IPS-18c (cell line): ENCODE data around the gene FHIT.

ENCODE experiments used
- H3K4me3 ChIP-seq: 2 replicates; pipeline ENCODE4 v1.7.0; 2013; ENCODE audit warnings: low read depth, mild to moderate bottlenecking, low read length, moderate library complexity; ENCODE audit not compliant: insufficient read depth
- H3K9me3 ChIP-seq: one replicate; pipeline ENCODE4 v1.6.1; 2013; ENCODE audit warnings: mild to moderate bottlenecking, low read length, moderate library complexity; ENCODE audit not compliant: control insufficient read depth, insufficient read depth

Gene FHIT

DNA sequence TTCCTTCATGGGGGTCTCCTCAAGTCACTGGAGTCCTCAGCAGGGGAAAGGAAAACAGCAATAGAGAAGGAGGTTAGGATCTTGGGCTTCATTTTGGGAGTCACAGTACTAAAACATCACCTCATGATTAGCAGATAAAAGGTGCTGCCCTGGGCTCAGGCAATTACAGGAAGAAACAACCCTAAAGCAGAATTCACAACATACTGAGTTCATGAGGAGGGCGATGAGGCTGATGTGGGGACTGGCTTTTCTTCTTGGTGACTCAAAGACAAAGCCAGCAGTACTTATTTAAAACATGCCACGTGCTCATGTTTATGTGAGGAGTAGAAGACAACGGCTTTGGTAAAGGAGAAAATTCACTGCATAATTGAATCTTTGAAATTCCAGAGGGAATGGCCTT lies 1379.1 kb downstream of the FHIT start:
- no peak overlapping the region for H3K4me3 ChIP-seq
- no peaks in the 10 kb centered on the region for H3K9me3 ChIP-seq

DNA sequence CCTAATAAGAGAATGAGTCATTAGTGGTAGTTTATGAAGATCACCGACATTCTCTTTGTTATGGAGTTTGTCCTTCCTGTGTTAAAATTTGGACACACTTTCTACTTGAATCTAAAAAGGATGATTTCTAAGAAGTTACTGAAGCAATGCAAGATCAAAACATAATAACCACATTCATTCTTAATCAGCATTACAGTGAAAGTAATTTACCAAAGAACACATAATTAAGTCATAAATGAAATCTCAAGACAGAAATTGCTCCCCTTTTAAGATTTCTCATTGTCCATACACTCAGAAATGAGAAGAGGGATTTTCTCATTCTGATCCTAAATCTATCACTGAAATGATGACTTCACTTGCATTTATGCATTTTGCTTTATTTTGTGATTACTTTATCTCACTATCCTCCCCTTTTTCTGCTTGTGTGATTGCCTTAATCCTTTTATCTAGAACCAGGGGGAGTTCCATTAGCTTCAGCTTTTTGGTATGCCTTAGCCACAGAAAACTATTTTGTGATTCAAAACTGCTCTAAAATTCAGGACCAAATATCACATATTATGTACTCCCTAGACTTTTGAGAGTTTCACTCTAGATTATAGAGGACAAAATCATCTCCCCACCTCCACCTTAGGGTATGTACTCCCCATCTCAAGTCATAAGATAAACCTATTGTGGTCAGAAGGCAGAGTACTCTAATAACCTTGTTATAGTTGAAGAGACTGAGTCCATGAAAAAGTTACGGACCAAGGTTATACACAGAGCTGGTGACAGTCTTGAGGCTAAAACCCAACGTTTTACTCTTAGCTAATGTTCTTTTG lies 1383.9 kb downstream of the FHIT start:
- Histone ChIP-seq H3K4me3 (no peak overlapping the region), H3K9me3 (no peaks in the 10 kb centered on the region)

DNA sequence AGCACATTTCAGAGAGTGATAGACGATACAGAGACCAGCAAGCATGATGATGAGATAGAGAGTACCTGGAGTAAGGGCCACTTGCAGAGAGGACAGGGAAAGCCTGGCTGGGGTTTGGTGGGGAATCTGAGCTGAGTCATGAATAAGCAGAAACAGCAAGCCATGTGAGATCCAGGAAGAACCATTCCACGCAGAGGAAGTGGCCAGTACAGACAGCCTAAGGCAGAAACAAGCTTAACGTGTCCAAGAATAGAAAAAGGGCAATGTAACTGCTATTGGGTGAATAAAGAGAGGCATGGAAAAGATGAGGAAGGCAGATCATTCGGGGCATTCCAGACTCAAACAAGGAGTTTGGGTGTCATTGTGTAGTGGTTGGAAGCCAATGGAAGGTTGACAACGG lies 1385.2 kb downstream of the FHIT start:
- Histone ChIP-seq H3K9me3 (no peaks in the 10 kb centered on the region), H3K4me3 (no peak overlapping the region)

DNA sequence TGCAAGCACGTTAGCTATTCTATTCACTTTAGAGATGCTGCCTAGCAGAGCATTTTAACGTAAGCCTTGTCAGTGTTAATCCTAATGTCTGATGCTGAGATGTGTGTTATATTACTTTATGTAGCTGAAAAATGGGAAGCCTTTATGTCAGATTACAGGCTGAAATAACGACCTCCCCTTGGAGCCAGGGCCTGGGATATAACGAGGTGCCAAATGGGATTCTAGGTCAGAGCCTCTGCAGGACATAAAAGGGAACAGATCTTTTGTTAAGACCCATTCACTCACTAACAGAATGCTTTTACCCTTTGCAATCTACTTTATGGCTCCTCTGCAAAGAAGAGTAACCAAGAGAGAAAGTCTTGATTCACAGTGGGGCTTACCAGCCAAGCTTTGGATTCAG lies 1385.9 kb downstream of the FHIT start:
- no peak overlapping the region for H3K4me3 ChIP-seq
- H3K9me3 ChIP-seq = no peaks in the 10 kb centered on the region

DNA sequence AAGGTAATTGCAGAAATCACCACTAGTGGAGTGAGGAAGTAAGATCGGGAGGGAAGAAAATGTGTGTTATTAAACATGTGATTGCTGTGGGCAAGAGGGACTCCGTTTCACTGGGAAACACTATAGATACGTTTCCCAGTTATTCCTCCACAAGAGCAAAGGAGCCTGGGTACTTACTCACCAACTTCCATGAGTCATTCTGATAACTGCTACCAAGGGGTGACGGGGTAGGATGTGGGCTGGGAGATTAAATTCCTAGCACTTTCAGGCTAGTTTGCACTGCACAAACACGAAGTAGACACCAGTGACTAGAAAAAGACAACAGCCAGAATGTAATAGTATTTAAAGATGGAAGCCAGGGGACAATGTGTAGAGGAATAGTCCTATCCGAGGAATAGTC lies 1388.6 kb downstream of the FHIT start:
- H3K9me3 ChIP-seq = no peaks in the 10 kb centered on the region
- H3K4me3 ChIP-seq = no peak overlapping the region

DNA sequence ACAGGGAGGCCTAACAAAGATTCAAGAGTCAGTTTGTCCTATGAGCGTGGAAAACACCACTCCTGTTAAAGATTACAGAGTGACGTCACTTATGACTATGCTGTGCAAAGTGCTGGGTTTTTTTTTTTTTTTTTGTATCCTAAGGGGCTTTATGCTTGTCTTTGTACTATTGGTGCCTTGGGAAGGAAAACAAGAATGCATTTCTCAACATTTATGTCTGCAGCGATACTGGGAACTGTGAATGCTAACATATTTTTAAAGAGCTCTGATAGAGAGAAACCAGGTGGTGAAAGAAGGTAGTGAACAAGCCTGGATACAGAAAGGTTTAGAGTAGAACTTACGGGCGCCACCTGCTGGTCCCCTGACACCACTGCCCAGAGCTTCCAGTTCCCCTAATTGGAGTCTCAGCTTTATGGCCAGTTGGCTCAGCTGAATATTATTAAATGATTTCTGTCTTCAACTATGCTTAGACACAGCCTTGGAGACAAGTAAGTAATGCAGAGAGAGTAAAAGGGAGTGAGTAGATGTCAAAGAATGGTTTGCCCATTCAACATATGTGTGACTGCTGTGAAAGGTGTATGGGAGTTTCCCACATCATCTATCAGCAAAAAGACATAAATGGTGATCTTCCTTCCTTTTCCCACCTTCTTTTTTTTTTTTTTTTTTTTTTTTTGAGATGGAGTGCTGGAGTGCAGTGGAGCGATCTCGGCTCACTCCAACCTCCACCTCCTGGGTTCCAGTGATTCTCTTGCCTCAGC lies 1393.5 kb downstream of the FHIT start:
- H3K4me3 ChIP-seq = no peak overlapping the region

DNA sequence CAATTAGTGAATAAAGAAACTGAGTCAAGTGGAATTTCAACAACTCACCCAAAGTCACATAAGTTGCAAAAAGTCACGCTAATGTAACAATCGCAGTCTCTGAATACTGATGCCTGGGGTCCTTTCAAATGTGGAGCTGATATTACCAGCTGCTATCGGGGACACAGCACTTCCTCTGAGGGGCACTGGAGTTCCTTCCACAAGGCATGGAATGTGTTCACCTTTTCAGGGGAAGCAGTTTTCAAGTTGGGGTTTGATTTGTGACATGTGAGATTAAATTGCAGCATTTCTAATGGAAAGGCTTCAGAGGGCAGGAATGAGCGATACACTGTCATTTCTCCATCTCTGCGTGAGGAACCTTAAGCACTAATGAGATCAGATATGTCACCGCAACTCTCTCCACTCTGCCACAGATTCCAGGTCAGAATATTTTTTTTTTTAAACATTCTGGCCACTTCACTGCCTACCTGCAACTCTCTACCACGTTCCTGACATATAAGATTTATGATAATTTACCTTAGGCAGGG lies 1394.3 kb downstream of the FHIT start:
- no peaks in the 10 kb centered on the region for H3K9me3 ChIP-seq
- H3K4me3 ChIP-seq = no peak overlapping the region

More for the DNA sequence above, 1393.5 kb downstream of the FHIT start:
- no peaks in the 10 kb centered on the region for H3K9me3 ChIP-seq

DNA sequence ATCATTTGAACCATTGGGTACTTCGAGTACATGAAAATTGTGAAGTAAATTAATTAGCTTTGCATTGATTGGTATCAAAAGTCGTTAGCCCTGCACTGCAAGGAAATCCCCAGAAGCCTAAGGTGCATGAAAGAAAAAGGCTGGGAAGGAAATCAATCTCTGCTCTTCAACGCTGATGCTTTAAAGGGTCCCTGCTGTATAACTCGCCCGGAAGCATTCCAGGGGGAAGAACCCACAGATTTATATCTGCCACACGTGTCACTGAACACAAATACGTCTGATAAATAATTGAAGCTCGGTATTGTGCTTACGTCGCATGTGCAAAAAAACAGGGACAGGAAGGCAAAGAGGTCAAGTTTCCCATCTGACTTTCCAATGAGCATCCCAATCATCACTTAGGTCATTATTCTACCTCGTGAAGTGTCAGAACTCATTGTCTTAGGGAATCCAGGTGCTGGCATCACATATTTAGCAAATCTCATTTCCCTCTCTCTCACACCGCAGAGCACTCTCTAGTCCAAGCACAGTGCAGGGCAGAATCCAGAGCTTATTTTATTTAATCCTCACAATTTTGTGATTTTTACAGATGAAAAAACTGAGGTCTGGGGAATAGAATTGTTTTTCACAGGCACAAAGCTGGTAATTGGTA lies 1397.1 kb downstream of the FHIT start:
- H3K4me3 ChIP-seq = no peak overlapping the region

DNA sequence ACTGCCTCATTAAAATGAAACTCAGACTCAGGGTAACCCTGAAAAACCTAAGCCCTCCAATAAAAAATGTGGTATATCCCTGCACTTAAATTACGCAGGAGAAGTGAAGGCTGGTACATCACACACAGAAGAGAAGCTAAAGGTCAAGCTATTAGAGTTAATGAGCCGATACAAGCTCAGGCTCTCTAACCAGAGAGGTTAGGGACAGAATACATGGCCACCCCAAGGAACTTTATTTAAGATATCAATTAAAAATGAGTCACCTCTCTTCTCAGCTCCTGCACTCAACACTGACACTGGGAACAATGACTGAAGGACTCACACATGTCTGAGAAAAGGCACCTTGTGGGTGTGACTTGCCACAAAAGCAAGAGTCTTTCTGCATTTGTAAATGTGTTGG lies 1400.8 kb downstream of the FHIT start:
- H3K4me3 ChIP-seq = no peak overlapping the region
- no peaks in the 10 kb centered on the region for H3K9me3 ChIP-seq

More for the DNA sequence above, 1397.1 kb downstream of the FHIT start:
- no peaks in the 10 kb centered on the region for H3K9me3 ChIP-seq

DNA sequence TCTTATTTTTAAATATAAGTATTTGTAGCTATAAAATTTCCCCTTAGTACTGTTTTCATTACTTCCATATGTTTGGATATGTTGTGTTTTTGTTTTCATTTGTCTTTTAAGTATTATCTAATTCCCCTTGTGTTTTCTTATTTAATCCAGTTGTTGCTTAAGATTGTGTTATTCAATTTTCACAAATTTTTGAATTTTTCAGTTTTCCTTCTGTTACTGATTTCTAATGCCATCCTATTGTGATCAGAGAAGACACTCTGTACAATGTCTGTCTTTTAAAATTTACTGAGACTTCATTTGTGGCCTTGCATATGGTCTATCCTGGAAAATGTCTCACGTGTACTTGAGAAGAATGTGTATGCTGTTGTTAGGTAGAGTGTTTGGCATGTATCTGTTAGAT lies 1405.9 kb downstream of the FHIT start:
- Histone ChIP-seq H3K4me3 (no peak overlapping the region), H3K9me3 (no peaks in the 10 kb centered on the region)

DNA sequence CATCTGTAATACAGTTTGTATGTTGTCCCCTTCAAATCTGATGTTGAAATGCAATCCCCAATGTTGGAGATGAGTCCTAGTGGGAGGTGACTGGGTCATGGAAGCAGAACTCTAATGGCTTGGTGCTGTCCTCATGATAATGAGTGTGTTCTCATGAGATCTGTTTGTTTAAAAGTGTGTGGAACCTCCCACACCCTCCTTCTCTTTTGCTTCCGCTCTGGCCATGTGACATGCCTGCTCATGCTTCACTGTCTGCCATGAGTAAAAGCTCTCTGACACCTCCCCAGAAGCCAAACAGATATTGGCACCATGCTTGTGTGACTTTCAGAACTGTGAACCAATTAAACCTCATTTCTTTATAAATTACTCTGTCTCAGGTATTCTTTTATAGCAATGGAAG lies 1407.4 kb downstream of the FHIT start:
- Histone ChIP-seq H3K4me3 (no peak overlapping the region), H3K9me3 (no peaks in the 10 kb centered on the region)

DNA sequence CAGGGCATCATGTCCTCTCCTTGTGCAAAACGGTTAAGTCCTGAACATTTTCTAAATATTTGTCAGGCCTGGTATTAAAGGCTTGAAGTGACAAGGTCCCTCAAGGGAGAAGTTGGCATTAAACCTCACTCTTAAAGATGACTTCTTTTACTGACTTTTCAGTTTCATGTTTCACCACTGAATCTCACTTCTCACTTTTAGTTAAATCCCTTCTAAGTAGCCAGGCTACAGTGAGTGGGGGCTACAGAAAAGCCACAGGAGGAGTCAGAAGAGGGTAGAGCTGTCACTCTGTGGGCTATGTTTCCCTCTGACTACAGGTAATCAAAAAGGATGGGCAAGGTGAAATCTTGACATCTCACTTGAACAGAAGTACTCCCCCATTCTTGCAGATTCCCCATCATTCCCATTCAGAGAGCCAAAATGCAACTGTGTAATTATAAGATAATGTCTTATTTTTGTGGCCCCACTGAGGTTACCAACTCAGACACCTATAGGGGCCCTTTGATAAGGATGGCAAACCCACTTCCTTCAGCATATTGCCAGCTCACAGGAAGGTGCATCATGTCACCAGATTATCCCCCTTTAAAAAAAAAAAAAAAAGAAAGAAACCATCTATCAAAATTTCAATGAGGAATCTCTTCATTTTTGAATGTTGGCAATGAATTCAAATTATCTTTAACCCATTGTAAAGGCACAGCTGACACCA lies 1411.3 kb downstream of the FHIT start:
- Histone ChIP-seq H3K9me3 (no peaks in the 10 kb centered on the region), H3K4me3 (no peak overlapping the region)

DNA sequence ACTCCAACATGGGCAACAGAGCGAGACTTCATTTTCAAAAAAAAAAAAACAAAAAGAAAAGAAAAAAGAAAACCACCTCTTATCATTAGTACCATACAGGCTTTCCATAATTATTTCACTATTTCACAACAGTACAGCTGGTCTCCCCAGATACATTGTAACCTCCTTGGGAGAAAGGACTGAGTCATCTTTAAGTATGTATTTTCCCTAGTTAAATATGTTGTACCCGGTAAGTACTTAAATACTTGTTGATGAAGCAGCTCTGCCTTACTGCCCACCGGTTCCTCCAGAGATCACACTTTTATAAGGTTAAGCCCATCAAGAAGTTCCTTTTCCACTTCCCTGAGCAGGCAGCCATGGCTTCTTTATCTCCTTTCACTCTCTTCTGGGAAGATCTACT lies 1412.0 kb downstream of the FHIT start:
- Histone ChIP-seq H3K9me3 (no peaks in the 10 kb centered on the region), H3K4me3 (no peak overlapping the region)

DNA sequence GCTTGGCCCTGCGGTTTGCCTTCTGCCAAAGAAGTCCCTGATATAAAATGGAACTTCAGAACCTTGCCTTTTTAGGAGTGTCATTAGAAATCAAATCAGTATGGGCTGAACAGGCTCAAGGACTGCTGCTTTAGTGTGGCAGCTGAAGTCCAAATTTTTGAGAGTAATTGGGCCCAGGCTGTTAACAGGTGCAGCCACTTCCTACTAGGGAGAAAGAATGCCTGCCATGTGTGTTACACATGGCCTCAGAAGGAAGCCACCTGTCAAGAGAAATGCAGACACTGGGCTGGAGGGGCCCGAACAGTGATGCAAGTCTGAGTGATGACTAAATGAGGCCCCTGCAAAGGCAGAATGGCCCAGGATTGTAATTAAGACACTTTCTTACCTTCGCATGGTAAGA lies 1414.7 kb downstream of the FHIT start:
- H3K4me3 ChIP-seq = no peak overlapping the region
- no peaks in the 10 kb centered on the region for H3K9me3 ChIP-seq

DNA sequence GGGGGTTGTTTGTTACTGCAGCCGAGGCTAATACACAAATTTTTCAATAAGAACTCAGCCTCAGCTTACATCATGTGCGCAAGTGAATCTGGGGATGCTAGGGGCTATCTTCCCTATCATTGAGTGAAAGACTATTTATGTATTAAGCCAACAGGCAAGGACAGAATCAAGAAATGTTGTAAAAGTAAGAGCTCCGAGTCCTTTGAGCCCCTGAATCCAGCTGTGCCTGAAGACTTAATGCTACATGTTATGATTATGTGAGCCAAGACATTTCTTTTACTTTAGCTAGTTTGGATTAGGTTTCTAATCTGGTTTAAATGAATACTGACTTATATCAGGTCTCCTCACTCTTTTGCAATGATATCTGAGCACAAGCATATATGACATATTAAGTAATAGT lies 1418.5 kb downstream of the FHIT start:
- Histone ChIP-seq H3K9me3 (no peaks in the 10 kb centered on the region), H3K4me3 (no peak overlapping the region)

DNA sequence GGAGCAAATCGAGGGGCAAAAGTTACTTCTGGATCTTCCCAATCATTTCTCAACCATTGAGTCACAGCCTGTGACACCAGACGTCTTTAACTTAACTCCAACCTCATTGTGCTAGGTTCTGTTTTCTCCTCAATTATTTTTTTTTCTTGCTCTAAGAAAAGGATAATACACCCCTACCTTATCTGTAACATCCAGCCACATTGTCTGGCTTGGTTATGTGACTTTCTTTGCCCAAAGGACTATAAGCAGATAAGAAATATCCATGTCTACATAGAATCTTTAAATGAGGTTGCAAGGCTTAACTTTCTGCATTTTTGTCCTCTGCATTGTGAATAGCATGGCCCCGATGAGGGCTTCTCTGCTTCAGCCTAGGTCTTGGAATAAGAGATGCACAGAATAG lies 1419.0 kb downstream of the FHIT start:
- Histone ChIP-seq H3K9me3 (no peaks in the 10 kb centered on the region), H3K4me3 (no peak overlapping the region)

DNA sequence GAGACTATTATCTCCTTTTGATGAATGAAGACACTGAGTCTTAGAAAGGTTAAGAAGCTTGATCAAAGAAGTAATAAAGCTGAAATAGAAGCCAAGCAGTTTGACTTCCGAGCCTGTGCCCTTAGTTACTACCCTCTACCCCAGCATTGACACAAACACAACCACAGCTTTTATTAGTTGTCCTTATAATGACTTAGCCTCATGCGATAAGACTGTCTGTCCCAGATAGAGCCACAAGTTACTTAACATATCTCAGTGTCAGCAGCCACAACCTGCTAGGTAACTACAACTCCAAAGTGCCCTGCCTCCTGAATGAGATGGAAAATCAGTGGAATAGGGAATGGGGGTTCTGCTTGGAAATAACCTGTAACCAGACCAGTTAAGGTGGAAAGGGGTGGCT lies 1419.9 kb downstream of the FHIT start:
- Histone ChIP-seq H3K4me3 (no peak overlapping the region), H3K9me3 (no peaks in the 10 kb centered on the region)
